ENCODE measurements around the gene NCF2. TPM values are rescaled to one million over a fixed set of nuclear protein-coding genes. Genes with fewer than 3 reads are reported as not detected.

Gene NCF2
- total RNA-seq: not detected in 2 replicates
- polyA plus RNA-seq: 0.03 TPM in 1 of 2 replicates, not detected in the other
- not detected in 2 replicates for polyA plus RNA-seq (2011; cell fraction: cytosol; rRNA removed)
- polyA plus RNA-seq (2011; cell fraction: nucleus; rRNA removed): 0.07 and 0.67 TPM in 2 replicates
- polyA plus RNA-seq (2012): not detected in 2 replicates
- not detected in 2 replicates for polyA minus RNA-seq
- not detected for polyA minus RNA-seq (2011; cell fraction: cytosol; rRNA and poly(A)+ RNA removed)
- not detected in 2 replicates for polyA minus RNA-seq (2011; cell fraction: nucleus; rRNA and poly(A)+ RNA removed)
- not detected for Bru-seq, nascent RNA
- percentile 6 among the genes with signal in this experiment for BruChase-seq, experiment 1, labeled RNA remaining after a 6-hour chase
- percentile 6 among the genes with signal in this experiment for BruChase-seq, experiment 2, labeled RNA remaining after a 2-hour chase
- long read RNA-seq: 0 reads

DNA sequence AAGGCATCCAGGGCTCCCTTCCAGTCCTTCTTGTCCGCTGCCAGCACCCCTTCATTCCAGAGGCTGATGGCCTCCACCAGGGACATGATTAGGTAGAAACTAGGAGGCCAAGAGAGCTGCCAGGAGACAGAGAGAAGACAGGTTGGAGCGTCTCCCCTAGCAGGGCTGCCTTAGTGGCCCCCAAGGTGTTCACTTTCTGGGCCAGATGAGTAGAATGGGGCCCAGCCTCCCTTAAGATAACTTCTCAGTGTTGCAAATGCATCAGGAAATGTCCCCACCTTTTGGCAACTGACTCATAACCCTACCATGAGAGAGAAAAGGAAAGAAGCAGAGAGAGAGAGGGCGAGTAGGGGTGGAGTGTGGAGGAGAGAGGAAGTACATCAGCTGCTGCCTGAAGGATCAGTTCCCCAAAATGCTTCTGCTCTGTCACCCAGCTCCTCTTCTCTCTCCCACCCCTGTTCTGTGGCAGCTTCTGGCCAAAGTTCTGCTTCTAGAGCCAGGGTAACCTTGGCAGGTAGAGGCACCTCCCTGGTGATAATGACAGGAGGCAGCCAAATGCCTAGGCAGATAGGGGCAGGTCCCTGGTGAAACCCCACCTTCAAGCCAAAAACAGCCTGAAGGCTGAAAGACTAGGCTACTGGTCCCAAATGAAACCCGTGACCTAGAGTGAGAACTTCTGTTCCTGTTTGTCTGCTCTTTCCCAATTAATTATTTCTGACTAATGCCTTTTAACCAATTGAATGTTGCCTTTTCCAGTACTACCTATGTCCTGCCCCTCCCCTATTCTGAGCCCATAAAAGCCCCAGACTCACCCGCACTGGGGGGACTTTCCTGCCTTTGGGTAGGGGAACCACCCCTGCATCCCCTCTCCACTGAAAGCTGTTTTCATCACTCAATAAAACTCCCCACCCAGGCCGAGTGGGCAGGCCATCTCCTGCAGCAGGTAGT, at the start of gene NCF2:
NCF2 (minus strand) TSS at position 216 of the 948 bp plus-strand sequence; CDS start at position 86, 130 bp downstream.
- H3K4me1 ChIP-seq (ENCODE audit: control insufficient read depth, extremely low read depth, insufficient read depth, low read length): no peaks in the 10 kb centered on the region
- H3K27me3 ChIP-seq (ENCODE audit: control insufficient read depth in 2 of 2, insufficient read depth in 2 of 2, low read length in 2 of 2): peaks cover 5 to 7% of the 10 kb centered on the region in 2 experiments
- no peak within 1 kb of the TSS for H3K4me2 ChIP-seq (ENCODE audit: insufficient read depth, low read length)
- H3K27ac ChIP-seq (ENCODE audit: insufficient read depth, low read depth, low read length): no peak within 1 kb of the TSS
- ChIA-PET POLR2A (no interaction called here), CTCF (no interaction called here)
- H4K20me1 ChIP-seq (replicated peaks; ENCODE audit: control insufficient read depth, extremely low read depth, insufficient read depth, low read length): no peaks in the 10 kb centered on the region
- H3K9ac ChIP-seq (replicated peaks; ENCODE audit: extremely low read depth, insufficient read depth, low read length): no peak within 1 kb of the TSS
- H2AFZ ChIP-seq (ENCODE audit: low read depth, low read length): peak within 1 kb of the TSS; percentile 52
- dilution Hi-C loops (cut with MboI; ENCODE audit: extremely low pct_ligation_motif_present, low sequenced_read_pairs) (no loop called here), intact Hi-C loops (cut with micrococcal nuclease) (no loop called here)
- FAIRE-seq (no peak), DNase-seq (ENCODE audit: low read depth, low spot score) (no peak)
- TF ChIP-seq MYC (IDR thresholded peaks at IDR 0.05; ENCODE audit: low read depth, low read length): no peak
- TF ChIP-seq JUN (IDR thresholded peaks at IDR 0.05; ENCODE audit: borderline replicate concordance, insufficient read depth, insufficient read length, low read depth): no peak
- no peak for TF ChIP-seq FOS (IDR thresholded peaks at IDR 0.05; ENCODE audit: borderline replicate concordance, insufficient read depth, low read length)
- TF ChIP-seq POLR2A (IDR thresholded peaks at IDR 0.05; ENCODE audit: low read depth, low read length): no peak
- TF ChIP-seq POLR2AphosphoS5 (IDR thresholded peaks at IDR 0.05; ENCODE audit: insufficient read depth, low read depth, low read length): no peak
- TF ChIP-seq CTCF (IDR thresholded peaks at IDR 0.05; ENCODE audit: extremely low read depth in 1 of 2, insufficient read depth in 1 of 2, low read depth in 1 of 2, low read length in 2 of 2): no peak
- TF ChIP-seq MAX (IDR thresholded peaks at IDR 0.05; ENCODE audit: insufficient read depth, insufficient read length): no peak
- TF ChIP-seq GATA2 (IDR thresholded peaks at IDR 0.05; ENCODE audit: insufficient read depth, insufficient read length, low read depth, low read length): no peak
- no peak for TF ChIP-seq EZH2 (IDR thresholded peaks at IDR 0.05; ENCODE audit: borderline replicate concordance, low read depth, low read length, severe bottlenecking)
- no peaks in the 10 kb centered on the region for H3K9me1 ChIP-seq (replicated peaks; ENCODE audit: control insufficient read depth, extremely low read depth, insufficient read depth, low read length)
- no peaks in the 10 kb centered on the region for H3K79me2 ChIP-seq (ENCODE audit: control insufficient read depth, insufficient read depth, low read length)
- H3K9me3 ChIP-seq (replicated peaks; ENCODE audit: control insufficient read depth, insufficient read depth, low read length): no peaks in the 10 kb centered on the region
- no peak within 1 kb of the TSS for H3K4me3 ChIP-seq (replicated peaks in 1 of 3; ENCODE audit: insufficient read depth in 1 of 3, low read depth in 1 of 3, low read length in 3 of 3)
- BruUV-seq (replicated peaks): no TSS peak
- no peaks in the 10 kb centered on the region for H3K36me3 ChIP-seq (ENCODE audit: control insufficient read depth in 2 of 2, extremely low read depth in 1 of 2, insufficient read depth in 2 of 2, low read length in 2 of 2)

All from endothelial cell of umbilical vein (primary cell).